SIG-M5 (cell line): ENCODE measurements around the gene NEK6.

ENCODE experiments used
- DNase-seq: peaks from one replicate; lab custom pipeline; 2025; lab: John Stamatoyannopoulos, UW

NEK6 gene

GRCh38 chr9:124342776-124343485 is 85.2 kb downstream of the NEK6 start:
- no peak for DNase-seq

GRCh38 chr9:124343533-124344290 is 86.0 kb downstream of the NEK6 start:
- no peak for DNase-seq

- no peak for DNase-seq
Measured at GRCh38 chr9:124344291-124345050, 86.7 kb downstream of the NEK6 start.

GRCh38 chr9:124345063-124345462 is 87.3 kb downstream of the NEK6 start:
- no peak for DNase-seq

GRCh38 chr9:124345751-124346281 is 88.1 kb downstream of the NEK6 start:
- no peak for DNase-seq

DNA sequence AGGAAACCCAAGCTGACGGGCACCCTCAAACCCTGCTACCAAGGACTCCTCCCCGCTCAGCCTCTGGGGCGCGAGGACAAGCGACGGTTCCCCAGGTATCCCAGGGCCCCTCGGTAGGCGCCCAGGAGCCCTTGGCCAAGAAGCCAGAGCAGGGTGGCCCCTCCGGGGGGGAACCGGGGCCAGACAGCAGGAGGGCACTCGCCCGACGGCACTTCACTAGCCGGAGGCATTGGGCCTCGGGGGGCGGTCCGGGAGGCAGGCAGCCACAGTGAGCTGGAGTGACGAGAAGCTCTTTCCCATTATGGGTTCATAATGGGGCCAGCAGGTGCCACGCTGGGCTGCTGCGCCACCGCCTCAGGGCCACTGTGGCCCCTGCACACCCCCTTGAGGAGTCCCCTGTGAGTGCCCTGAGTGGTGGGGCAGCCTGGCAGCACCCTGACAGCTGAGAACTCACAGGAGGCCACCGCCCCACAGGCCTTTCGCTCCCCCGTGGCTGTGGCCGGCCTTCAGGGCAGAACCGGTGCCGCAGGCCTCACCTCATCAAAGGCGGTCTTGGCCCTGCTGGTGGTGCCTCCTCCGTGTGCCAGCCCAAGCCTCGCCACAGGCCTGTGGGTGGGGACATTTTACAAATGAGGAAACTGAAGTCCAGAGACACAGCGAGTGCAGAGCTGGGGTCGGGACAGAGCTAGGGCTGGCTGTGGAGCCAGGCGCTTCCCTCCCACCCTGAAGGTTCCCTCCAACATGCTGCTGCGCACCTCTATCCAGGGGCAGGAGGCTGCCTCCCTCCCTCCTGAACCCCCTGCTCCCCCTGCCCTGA is 88.8 kb downstream of the NEK6 start:
- no peak for DNase-seq

DNA sequence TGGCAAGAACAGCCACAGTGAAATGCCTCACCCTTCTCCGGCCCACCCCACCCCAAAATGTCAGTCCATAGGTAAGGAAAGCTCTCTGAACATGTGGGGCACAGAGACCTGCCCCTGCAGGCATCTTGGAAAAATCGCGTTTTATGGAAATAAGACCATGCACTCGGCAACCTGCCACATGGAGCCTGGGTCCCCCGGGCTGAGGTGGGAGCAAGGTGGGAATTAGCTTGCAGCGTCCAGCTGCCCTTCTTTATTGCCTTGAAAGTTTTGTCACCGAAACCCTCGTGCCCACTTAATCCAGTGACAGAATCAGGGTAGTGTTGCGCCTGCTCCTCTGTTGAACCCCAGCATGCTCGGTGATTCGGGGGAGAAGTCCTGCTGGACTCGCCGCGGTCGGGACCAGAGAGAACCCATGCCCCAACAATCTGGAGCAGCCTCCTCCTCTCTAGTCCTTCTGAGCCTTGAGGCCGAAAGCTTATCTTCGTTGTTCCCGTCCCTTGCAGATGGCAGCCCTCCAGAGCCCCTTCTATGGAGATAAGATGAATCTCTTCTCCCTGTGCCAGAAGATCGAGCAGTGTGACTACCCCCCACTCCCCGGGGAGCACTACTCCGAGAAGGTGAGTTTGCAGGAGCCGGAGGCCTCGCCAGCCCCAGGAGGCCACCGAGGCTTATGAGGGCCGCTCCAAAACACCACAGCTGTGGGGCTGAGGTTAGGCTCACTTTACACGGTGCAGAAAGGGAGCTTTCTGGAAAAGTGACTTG is 89.6 kb downstream of the NEK6 start:
- no peak for DNase-seq

DNA sequence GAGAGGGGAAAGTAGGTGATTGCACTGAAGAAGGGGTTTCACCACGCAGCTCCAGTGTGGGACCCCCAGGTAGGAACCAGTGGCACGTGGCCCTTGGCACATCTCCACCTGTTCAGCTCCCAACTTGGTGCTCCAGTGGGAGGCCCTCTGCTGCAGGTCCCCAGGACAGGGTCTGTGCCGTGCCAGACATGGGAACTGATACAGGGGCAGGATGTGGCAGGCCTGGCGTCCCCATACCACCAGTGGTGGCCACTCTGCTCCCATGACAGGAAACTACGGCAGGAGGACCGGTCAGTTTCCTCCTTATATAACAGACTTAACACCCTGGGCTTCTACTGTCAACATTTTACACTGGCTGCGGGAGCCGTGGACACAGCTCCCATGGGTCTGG is 90.2 kb downstream of the NEK6 start:
- no peak for DNase-seq

DNA sequence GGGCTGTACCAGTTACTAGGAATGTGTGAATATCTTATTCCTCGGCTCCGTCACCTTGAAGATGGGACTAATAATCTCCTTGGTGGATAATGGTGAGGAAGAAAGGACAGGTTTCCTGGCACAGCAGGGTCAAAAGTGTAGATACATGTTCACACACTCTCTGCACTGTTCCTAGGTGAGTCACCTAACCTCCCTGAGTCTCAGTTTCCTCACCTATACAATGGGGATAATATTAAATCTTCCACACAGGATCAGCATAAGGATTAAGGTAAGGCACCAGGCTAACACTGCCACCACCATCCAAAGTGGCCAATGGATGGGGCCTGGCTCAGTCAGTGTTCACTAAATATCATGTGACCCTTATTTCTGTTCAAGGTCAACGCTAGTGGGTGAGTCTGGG is 90.6 kb downstream of the NEK6 start:
- no peak for DNase-seq

DNA sequence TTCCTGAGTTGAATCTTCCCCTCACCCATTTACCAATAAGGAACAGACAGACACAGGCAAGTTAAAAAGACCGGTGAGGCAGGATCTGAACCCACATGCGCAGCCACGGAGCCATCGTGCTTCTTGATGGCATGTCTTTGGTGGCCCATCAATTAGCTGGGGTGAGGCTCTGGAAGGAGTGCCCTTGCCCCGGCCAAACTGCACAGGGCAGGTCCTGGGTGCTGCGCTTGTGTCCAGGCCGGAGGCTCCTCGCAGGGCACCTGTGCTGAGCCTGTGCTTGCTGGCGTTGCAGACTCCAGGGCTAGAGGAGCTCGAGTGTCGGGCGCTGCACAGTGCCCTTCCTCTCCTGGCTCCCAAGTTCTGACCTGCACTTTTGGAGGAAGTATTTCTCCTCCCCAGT is 91.1 kb downstream of the NEK6 start:
- no peak for DNase-seq

- no peak for DNase-seq
Measured at GRCh38 chr9:124349267-124349666, 91.5 kb downstream of the NEK6 start.

- DNase-seq: no peak
Measured at GRCh38 chr9:124349675-124350493, 92.1 kb downstream of the NEK6 start.

- no peak for DNase-seq
Measured at GRCh38 chr9:124350494-124351263, 92.9 kb downstream of the NEK6 start.

GRCh38 chr9:124351672-124352468 is 94.1 kb downstream of the NEK6 start:
- DNase-seq: no peak

DNA sequence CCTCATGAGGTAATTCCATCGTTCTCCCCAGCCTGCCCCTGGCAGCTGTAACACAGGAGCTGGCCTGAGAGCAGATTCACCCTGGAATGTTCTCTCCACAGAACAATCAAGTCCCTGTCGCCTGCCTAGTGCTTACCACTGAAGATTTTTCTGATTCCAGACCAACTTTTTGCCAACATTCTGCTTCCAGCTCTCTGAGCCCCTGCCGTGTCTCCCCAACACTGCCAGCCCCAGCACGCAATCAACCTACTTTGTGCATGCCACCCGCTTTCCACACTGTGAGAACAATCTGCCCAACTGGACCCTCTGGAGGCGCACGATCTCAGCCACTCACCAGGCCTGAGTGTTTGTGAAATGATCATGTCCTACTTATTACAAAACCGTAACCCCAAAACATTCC is 94.9 kb downstream of the NEK6 start:
- no peak for DNase-seq

- DNase-seq: no peak
Measured at GRCh38 chr9:124353166-124353768, 95.5 kb downstream of the NEK6 start.

DNA sequence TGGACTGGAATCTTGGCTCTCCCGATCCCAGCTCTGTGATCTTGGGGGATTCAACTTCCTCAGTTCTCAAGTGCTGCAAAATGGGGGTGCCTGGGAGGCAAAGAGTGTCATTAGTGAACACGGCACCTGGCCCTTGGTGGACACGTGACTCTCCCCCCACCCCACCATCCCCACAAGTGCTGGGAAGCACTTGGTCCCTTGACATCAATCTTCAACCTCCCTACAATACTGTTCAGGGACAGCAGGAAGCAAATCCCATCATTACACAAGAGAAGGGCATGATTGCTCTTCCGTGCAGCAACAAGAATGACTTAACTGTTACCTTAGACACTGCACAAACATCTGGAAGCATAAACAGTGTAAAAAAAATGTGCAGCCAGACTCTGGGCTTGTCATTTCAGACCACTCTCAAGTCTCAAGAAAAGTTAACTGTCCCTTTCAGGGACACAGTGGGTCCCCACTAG is 96.1 kb downstream of the NEK6 start:
- no peak for DNase-seq
